Breast epithelium (tissue), 3 donors: Measurements from ENCODE around the gene RNASE9.

ENCODE experiments used
- CTCF ChIP-seq, 3 donors: fragments of 450-650 bp; IDR thresholded peaks; one replicate each; pipeline ENCODE4 v1.5.1; 2016 to 2017; ENCODE audit warnings: antibody characterized with exemption in 3 of 3, mild to moderate bottlenecking in 3 of 3, moderate library complexity in 3 of 3
- POLR2A ChIP-seq: fragments of 450-650 bp; IDR thresholded peaks from one replicate; pipeline ENCODE4 v1.6.1; 2016; ENCODE audit warnings: antibody characterized with exemption, mild to moderate bottlenecking, moderate library complexity

- TF ChIP-seq POLR2A (no peak), CTCF (IDR thresholded peaks at IDR 0.05) (no peak)
These were observed 9.9 kb downstream of the RNASE9 start for GRCh38 chr14:20550926-20551325.
